T-helper 2 cell treated with Interferon-gamma antibody and Interleukin-4, amounts not matched to agents 100 ng/mL and 5 ng/mL, for 36 hours (primary cell): ENCODE results near the gene NRARP. TPM values are rescaled to one million over a fixed set of nuclear protein-coding genes. Genes with fewer than 3 reads are reported as not detected.

Experiments used
- intact Hi-C: fragments of 100-400 bp; cut with micrococcal nuclease; formaldehyde crosslinking; loops from one replicate; pipeline ENCODE4 v1.15.1; 2023
- total RNA-seq: library from RNA; stranded (reverse); gene quantifications from 2 replicates; pipeline ENCODE4 v1.2.3, GENCODE V29; 2022

Gene NRARP
- total RNA-seq, 1 donor from 2014 or later: 1.5 TPM

- intact Hi-C loops: no loop called here
These were observed 23.9 kb downstream of the NRARP start for GRCh38 chr9:137278061-137278701.

- intact Hi-C loops: no loop called here
These were observed 24.6 kb downstream of the NRARP start, which contains the start of gene TOR4A for GRCh38 chr9:137277329-137278041. Gene TOR4A (plus strand): TSS chr9:137277726. CDS start chr9:137278690, 964 bp downstream.

- intact Hi-C loops: no loop called here
These were observed 25.4 kb downstream of the NRARP start for GRCh38 chr9:137276473-137277328.

- intact Hi-C loops: no loop called here
These were observed 26.2 kb downstream of the NRARP start for GRCh38 chr9:137275588-137276472.

GRCh38 chr9:137275203-137275587 lies 26.9 kb downstream of the NRARP start:
- intact Hi-C loops: no loop called here

- intact Hi-C loops: no loop called here
These were observed 28.3 kb downstream of the NRARP start for GRCh38 chr9:137273611-137274320.

GRCh38 chr9:137273095-137273490 lies 29.0 kb downstream of the NRARP start:
- intact Hi-C loops: no loop called here

- intact Hi-C loops: no loop called here
These were observed 29.6 kb downstream of the NRARP start for GRCh38 chr9:137272241-137273094.

- intact Hi-C loops: no loop called here
These were observed 30.4 kb downstream of the NRARP start for GRCh38 chr9:137271696-137272076.

GRCh38 chr9:137270929-137271695 lies 31.0 kb downstream of the NRARP start:
- intact Hi-C loops: no loop called here

- intact Hi-C loops: no loop called here
These were observed 32.8 kb downstream of the NRARP start for GRCh38 chr9:137269231-137269772.

GRCh38 chr9:137268538-137269201 lies 33.4 kb downstream of the NRARP start:
- intact Hi-C loops: no loop called here

- intact Hi-C loops: no loop called here
These were observed 34.1 kb downstream of the NRARP start for GRCh38 chr9:137267933-137268355.

- intact Hi-C loops: no loop called here
These were observed 35.3 kb downstream of the NRARP start for GRCh38 chr9:137266585-137267453.

- intact Hi-C loops: no loop called here
These were observed 35.9 kb downstream of the NRARP start for GRCh38 chr9:137266162-137266527.

GRCh38 chr9:137265496-137266161 lies 36.4 kb downstream of the NRARP start:
- intact Hi-C loops: no loop called here
